Sigmoid colon (tissue), 7 donors: Measurements from ENCODE around the gene FGGY. TPM values are rescaled to one million over a fixed set of nuclear protein-coding genes. Genes with fewer than 3 reads are reported as not detected.

Experiments used
- DNase-seq: peaks from one replicate; pipeline ENCODE4 v3.0.0-alpha.2; 2019
- H3K27ac ChIP-seq, 4 donors: fragments of 200-600 bp; sonication (generic); one replicate each; pipeline ENCODE4 v1.5.1; 2016 to 2019; ENCODE audit warnings: mild to moderate bottlenecking in 1 of 4
- H3K27me3 ChIP-seq, 3 donors: fragments of 200-600 bp; sonication (generic); one replicate each; pipeline ENCODE4 v1.5.1; 2019; ENCODE audit warnings: mild to moderate bottlenecking in 1 of 3
- H3K36me3 ChIP-seq, 4 donors: fragments of 200-600 bp; sonication (generic); one replicate each; pipeline ENCODE4 v1.5.1; 2016 to 2019
- H3K4me1 ChIP-seq, 4 donors: fragments of 200-600 bp; sonication (generic); one replicate each; pipeline ENCODE4 v1.5.1; 2017 to 2019
- H3K4me3 ChIP-seq, 4 donors: fragments of 200-600 bp; sonication (generic); one replicate each; pipeline ENCODE4 v1.5.1; 2017 to 2019; ENCODE audit warnings: mild to moderate bottlenecking in 2 of 4, moderate library complexity in 1 of 4
- H3K9me3 ChIP-seq, 4 donors: fragments of 200-600 bp in 3 of 4; sonication (generic) in 3 of 4; one replicate each; pipeline versions ENCODE4 v1.5.1 to v1.6.1; 2013 to 2019
- EP300 ChIP-seq, 4 donors: sonication (generic); formaldehyde crosslinking; IDR thresholded peaks; one replicate each; pipeline ENCODE4 v1.6.1; 2017; ENCODE audit warnings: antibody characterized with exemption in 4 of 4
- POLR2A ChIP-seq, 2 donors: fragments of 450-650 bp; IDR thresholded peaks; one replicate each; pipeline ENCODE4 v1.6.1; 2016; ENCODE audit warnings: antibody characterized with exemption in 2 of 2, mild to moderate bottlenecking in 2 of 2, moderate library complexity in 2 of 2
- POLR2AphosphoS5 ChIP-seq, 4 donors: sonication (generic); formaldehyde crosslinking; IDR thresholded peaks; one replicate each; pipeline ENCODE4 v1.6.1; 2017; ENCODE audit warnings: antibody characterized with exemption in 4 of 4
- WGBS, 2 donors: extraction: QIAGEN DNeasy Blood & Tissue Kit; methylation state at CpG; one replicate each; pipeline ENCODE4 v1.1.7; 2013; 5-methylcytosine and 5-hydroxymethylcytosine counted together
- intact Hi-C: fragments of 100-400 bp; cut with DNase I; formaldehyde crosslinking; loops from one replicate; pipeline ENCODE4 v1.15.1; 2023
- polyA plus RNA-seq, 3 donors: library from polyadenylated mRNA; stranded (reverse); fragments of 200-250 nt; gene quantifications; one replicate each; pipeline ENCODE4 v1.2.3, GENCODE V29; 2013
- total RNA-seq, 4 donors: library from RNA; depleted of rRNA; stranded (reverse); fragments of >200 nt; gene quantifications; one replicate each; pipeline ENCODE4 v1.1.0, GENCODE V29; 2016
- TF ChIP-seq, protein P1 (sequence below), 4 experiments: fragments of 450-650 bp in 3 of 4; fragments of 200-600 bp in 1 of 4; IDR thresholded peaks; one replicate each; pipeline ENCODE4 v1.5.1; 2016 to 2019; ENCODE audit warnings: antibody characterized with exemption in 4 of 4, mild to moderate bottlenecking in 3 of 4, moderate library complexity in 2 of 4
- donor health status: healthy with polysubstance abuse.
- donor health status: Bipolar disorder and iron deficiency.
- donor health status: healthy.

The FGGY gene
- total and polyA plus RNA-seq, 7 donors = 4.8 to 54.1 (median 20.5) TPM

DNA sequence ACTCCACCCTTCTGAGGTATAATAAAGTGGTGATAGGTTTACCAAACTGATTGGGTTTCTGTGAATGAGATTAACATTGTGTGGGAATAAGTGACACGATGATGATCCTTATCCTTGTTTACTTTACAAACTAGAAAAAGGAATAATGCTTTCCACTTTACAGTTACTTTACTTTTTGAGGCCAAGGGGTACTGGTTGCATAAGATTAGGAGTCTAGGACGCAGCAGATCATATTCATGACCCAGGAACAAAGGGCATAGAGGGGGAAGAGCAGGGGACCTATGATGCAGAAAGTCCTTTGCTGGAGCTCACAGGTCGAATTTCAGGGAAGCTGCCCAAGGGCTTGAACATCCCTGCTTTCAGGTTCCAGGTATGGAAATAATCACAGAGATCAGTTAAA is 20.4 kb downstream of the FGGY start:
- Histone ChIP-seq H3K27me3 (no peaks in the 10 kb centered on the region), H3K4me1 (peaks cover 0 to 32% (median 10%) of the 10 kb centered on the region in 4 donors), H3K4me3 (no peak overlapping the region), H3K9me3 (no peaks in the 10 kb centered on the region), H3K27ac (peak overlapping the region in 2 of 4 donors; percentile 42), H3K36me3 (no peaks in the 10 kb centered on the region)
- no peak for DNase-seq
- TF ChIP-seq, protein P1, sequence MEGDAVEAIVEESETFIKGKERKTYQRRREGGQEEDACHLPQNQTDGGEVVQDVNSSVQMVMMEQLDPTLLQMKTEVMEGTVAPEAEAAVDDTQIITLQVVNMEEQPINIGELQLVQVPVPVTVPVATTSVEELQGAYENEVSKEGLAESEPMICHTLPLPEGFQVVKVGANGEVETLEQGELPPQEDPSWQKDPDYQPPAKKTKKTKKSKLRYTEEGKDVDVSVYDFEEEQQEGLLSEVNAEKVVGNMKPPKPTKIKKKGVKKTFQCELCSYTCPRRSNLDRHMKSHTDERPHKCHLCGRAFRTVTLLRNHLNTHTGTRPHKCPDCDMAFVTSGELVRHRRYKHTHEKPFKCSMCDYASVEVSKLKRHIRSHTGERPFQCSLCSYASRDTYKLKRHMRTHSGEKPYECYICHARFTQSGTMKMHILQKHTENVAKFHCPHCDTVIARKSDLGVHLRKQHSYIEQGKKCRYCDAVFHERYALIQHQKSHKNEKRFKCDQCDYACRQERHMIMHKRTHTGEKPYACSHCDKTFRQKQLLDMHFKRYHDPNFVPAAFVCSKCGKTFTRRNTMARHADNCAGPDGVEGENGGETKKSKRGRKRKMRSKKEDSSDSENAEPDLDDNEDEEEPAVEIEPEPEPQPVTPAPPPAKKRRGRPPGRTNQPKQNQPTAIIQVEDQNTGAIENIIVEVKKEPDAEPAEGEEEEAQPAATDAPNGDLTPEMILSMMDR (IDR thresholded peaks at IDR 0.05) = no peak
- TF ChIP-seq POLR2AphosphoS5 (IDR thresholded peaks at IDR 0.05) = no peak
- TF ChIP-seq POLR2A (IDR thresholded peaks at IDR 0.05) = no peak
- TF ChIP-seq EP300 (IDR thresholded peaks at IDR 0.05) = no peak
- intact Hi-C loops = no loop called here
- 40 to 68% methylated on average over 3 of the region's 3 CpGs for WGBS, 2 donors

DNA sequence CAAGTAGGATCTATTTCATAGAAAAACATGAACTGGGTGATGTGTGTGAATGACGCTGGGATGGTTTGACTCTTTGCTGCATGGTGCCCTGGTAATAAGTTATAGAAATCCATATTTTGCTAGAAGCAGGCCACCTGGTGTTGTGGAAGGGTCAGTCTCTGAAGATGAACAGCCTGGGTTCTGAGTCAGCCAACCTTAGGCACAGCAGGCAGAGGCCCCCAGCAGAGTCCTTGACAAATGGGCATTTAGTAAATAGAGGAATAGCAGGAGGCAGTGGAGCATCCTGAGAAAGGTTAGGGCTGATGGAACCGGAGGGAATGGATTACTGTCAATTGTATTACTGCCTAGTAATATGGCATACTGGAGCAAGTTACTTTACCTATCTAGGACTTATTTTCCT is 20.9 kb downstream of the FGGY start:
- Histone ChIP-seq H3K27ac (no peak overlapping the region), H3K4me3 (no peak overlapping the region), H3K4me1 (peaks cover 0 to 32% (median 10%) of the 10 kb centered on the region in 4 donors), H3K9me3 (no peaks in the 10 kb centered on the region), H3K27me3 (no peaks in the 10 kb centered on the region), H3K36me3 (no peaks in the 10 kb centered on the region)
- 94 to 95% methylated on average over 2 of the region's 2 CpGs for WGBS, 2 donors
- DNase-seq = no peak
- intact Hi-C loops = no loop called here
- TF ChIP-seq POLR2A (IDR thresholded peaks at IDR 0.05) (no peak), EP300 (IDR thresholded peaks at IDR 0.05) (no peak), POLR2AphosphoS5 (IDR thresholded peaks at IDR 0.05) (no peak)
- TF ChIP-seq, protein P1 (IDR thresholded peaks at IDR 0.05) = no peak

DNA sequence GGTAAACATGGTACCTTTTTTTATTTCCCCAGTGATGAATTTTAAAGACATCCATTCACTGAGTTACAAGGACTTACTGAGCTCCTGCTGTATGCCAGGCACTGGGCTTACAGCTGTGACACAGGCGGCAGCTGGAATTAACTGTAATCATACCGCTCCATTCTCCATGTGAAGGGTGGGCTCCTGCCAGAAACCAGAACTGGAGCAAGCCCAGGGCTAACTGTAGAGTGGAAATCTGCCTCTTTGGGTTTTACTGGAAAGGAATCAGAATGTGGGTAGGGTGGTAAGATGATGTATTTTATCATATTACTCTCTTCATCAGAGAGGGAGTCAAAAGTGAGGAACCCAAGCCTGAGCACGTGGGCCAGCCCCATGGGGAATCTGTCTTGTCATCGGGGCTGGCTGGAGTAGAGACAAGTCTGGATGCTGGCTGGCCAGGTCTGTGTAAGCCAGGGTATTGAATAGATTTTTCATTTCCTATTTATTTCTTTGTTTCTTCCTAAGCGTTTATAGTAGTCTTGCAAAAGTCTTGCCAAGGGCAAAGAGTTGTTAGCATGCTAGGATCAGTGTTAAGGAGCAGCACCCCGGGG is 21.5 kb downstream of the FGGY start:
- H3K36me3 ChIP-seq = no peaks in the 10 kb centered on the region
- H3K27ac ChIP-seq = no peak overlapping the region
- WGBS, 2 donors = 78 to 85% methylated on average over 6 of the region's 6 CpGs
- peaks cover 0 to 32% (median 10%) of the 10 kb centered on the region in 4 donors for H3K4me1 ChIP-seq
- H3K9me3 ChIP-seq = no peaks in the 10 kb centered on the region
- intact Hi-C loops = no loop called here
- DNase-seq = no peak
- H3K27me3 ChIP-seq = no peaks in the 10 kb centered on the region
- H3K4me3 ChIP-seq = no peak overlapping the region
- no peak for TF ChIP-seq POLR2A (IDR thresholded peaks at IDR 0.05)
- TF ChIP-seq POLR2AphosphoS5 (IDR thresholded peaks at IDR 0.05) = no peak
- no peak for TF ChIP-seq EP300 (IDR thresholded peaks at IDR 0.05)
- TF ChIP-seq, protein P1 (IDR thresholded peaks at IDR 0.05) = no peak

- no peaks in the 10 kb centered on the region for H3K27me3 ChIP-seq
These were observed 25.5 kb downstream of the FGGY start for GRCh38 chr1:59322394-59322793.

More at GRCh38 chr1:59322394-59322793, 25.5 kb downstream of the FGGY start:
- 97% methylated on average over 4 of the region's 4 CpGs for WGBS, 2 donors
- H3K27ac ChIP-seq = no peak overlapping the region
- TF ChIP-seq, protein P1 (IDR thresholded peaks at IDR 0.05) = no peak
- TF ChIP-seq POLR2A (IDR thresholded peaks at IDR 0.05) (no peak), POLR2AphosphoS5 (IDR thresholded peaks at IDR 0.05) (no peak), EP300 (IDR thresholded peaks at IDR 0.05) (no peak)
- no peaks in the 10 kb centered on the region for H3K36me3 ChIP-seq
- H3K9me3 ChIP-seq = no peaks in the 10 kb centered on the region
- H3K4me1 ChIP-seq = peaks cover 0 to 11% (median 2%) of the 10 kb centered on the region in 4 donors
- no peak overlapping the region for H3K4me3 ChIP-seq
- intact Hi-C loops = no loop called here
- no peak for DNase-seq
